ENCODE data around the gene CHD1L. TPM values are rescaled to one million over a fixed set of nuclear protein-coding genes. Genes with fewer than 3 reads are reported as not detected.
"Not testable (repeated sequence)": the region's sequence is repeated elsewhere in the genome, so short reads cannot be mapped to it uniquely, and the experiment has no call there.

The CHD1L gene
- total RNA-seq, 1 donor from 2014 or later: 13.0 TPM

- DNase-seq (ENCODE audit: low spot score); intact Hi-C loops (cut with DNase I): not testable (repeated sequence)
Observed at GRCh38 chr1:147326933-147327687, 84.6 kb downstream of the CHD1L start.

- no peak for DNase-seq (ENCODE audit: low spot score)
- intact Hi-C loops (cut with DNase I): no loop called here
Observed at GRCh38 chr1:147334292-147334691, 91.8 kb downstream of the CHD1L start.

GRCh38 chr1:147336291-147336690 is 93.8 kb downstream of the CHD1L start:
- intact Hi-C loops (cut with DNase I): no loop called here
- DNase-seq (ENCODE audit: low spot score): no peak

- DNase-seq (ENCODE audit: low spot score): no peak
- intact Hi-C loops (cut with DNase I): no loop called here
Observed at GRCh38 chr1:147337040-147337630, 94.7 kb downstream of the CHD1L start.

- no peak for DNase-seq (ENCODE audit: low spot score)
- intact Hi-C loops (cut with DNase I): no loop called here
Observed at GRCh38 chr1:147338571-147338970, 96.1 kb downstream of the CHD1L start.

GRCh38 chr1:147341246-147341645 is 98.8 kb downstream of the CHD1L start:
- intact Hi-C loops (cut with DNase I): no loop called here
- DNase-seq (ENCODE audit: low spot score): no peak

Other genes with a start within 250 kb of the CHD1L start
- 27.9 TPM for gene PRKAB2, start 70.2 kb upstream of the CHD1L start, total RNA-seq
- gene FMO5, start 17.3 kb upstream of the CHD1L start, total RNA-seq: 0.62 TPM